Gastroesophageal sphincter (tissue), 4 donors: Measurements from ENCODE around the gene ST13. TPM values are rescaled to one million over a fixed set of nuclear protein-coding genes. Genes with fewer than 3 reads are reported as not detected.
"Not testable (repeated sequence)": the region's sequence is repeated elsewhere in the genome, so short reads cannot be mapped to it uniquely, and the experiment has no call there.

ENCODE experiments used
- ATAC-seq: fragments of 150-250 bp; one replicate; pipeline ENCODE4 v1.9.1; 2016; ENCODE audit warnings: mild to moderate bottlenecking, moderate library complexity
- H3K27ac ChIP-seq, 4 donors: fragments of 200-600 bp; sonication (generic) in 3 of 4; 1 replicate in 3 of 4; 2 replicates in 1 of 4; pipeline ENCODE4 v1.5.1; 2016 to 2019
- H3K27me3 ChIP-seq: fragments of 200-600 bp; sonication (generic); one replicate; pipeline ENCODE4 v1.5.1; 2019
- H3K36me3 ChIP-seq, 2 donors: fragments of 200-600 bp; sonication (generic); one replicate each; pipeline ENCODE4 v1.5.1; 2019; ENCODE audit warnings: control low read depth in 1 of 2
- H3K4me1 ChIP-seq, 3 donors: fragments of 200-600 bp; sonication (generic); 1 replicate in 2 of 3; 2 replicates in 1 of 3; pipeline ENCODE4 v1.5.1; 2016 to 2019; ENCODE audit warnings: control low read depth in 2 of 3
- H3K4me3 ChIP-seq, 2 donors: fragments of 200-600 bp; sonication (generic); one replicate each; pipeline ENCODE4 v1.5.1; 2019; ENCODE audit warnings: mild to moderate bottlenecking in 1 of 2, moderate library complexity in 1 of 2
- H3K9me3 ChIP-seq, 3 donors: fragments of 200-600 bp; sonication (generic); one replicate each; pipeline ENCODE4 v1.5.1; 2017 to 2019; ENCODE audit warnings: control low read depth in 2 of 3
- EP300 ChIP-seq: sonication (generic); formaldehyde crosslinking; IDR thresholded peaks from one replicate; pipeline ENCODE4 v1.6.1; 2017; ENCODE audit warnings: antibody characterized with exemption, mild to moderate bottlenecking
- POLR2A ChIP-seq, 2 donors: fragments of 450-650 bp; IDR thresholded peaks; one replicate each; pipeline ENCODE4 v1.6.1; 2017; ENCODE audit warnings: antibody characterized with exemption in 2 of 2, mild to moderate bottlenecking in 2 of 2, moderate library complexity in 1 of 2
- POLR2AphosphoS5 ChIP-seq: sonication (generic); formaldehyde crosslinking; IDR thresholded peaks from one replicate; pipeline ENCODE4 v1.6.1; 2017; ENCODE audit warnings: antibody characterized with exemption
- WGBS, 2 donors: methylation state at CpG; one replicate each; pipeline ENCODE4 v1.1.5; 2018; ENCODE audit warnings: low coverage in 1 of 2; 5-methylcytosine and 5-hydroxymethylcytosine counted together
- small RNA-seq, 4 donors: library from RNA; depleted of rRNA; stranded (forward); fragments of <200 nt; gene quantifications; one replicate each; pipeline ENCODE3, GENCODE V24; 2016
- total RNA-seq, 4 donors: library from RNA; depleted of rRNA; stranded (reverse); fragments of >200 nt; gene quantifications; one replicate each; pipeline ENCODE4 v1.1.0, GENCODE V29; 2016
- TF ChIP-seq, protein P1 (sequence below), 4 experiments: fragments of 200-600 bp in 2 of 4; fragments of 450-650 bp in 2 of 4; sonication (generic) in 1 of 4; IDR thresholded peaks; one replicate each; pipeline ENCODE4 v1.5.1; 2017 to 2019; ENCODE audit warnings: antibody characterized with exemption in 4 of 4, mild to moderate bottlenecking in 2 of 4, moderate library complexity in 2 of 4

Gene ST13
- total RNA-seq, 4 donors from 2014 or later, result 179 to 239 (median 211) TPM

DNA sequence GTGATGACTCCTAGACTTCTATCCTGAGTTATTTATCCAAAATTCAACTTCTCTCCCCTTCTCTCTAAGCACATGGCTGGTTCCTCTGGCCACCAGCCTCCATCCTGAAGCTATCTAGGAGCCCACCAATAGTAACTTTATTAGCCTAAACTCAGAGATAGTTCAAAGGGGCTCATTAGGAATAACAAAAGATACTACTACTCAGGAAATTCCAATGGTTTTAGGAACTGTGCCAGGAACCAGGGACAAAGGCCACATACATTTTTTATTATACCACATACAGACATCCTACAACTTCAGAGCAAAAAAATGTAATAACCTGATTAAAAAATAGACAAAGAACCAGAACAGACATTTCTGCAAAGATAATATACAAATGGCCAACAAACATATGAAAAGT lies 65.2 kb downstream of the ST13 start:
- no peaks in the 10 kb centered on the region for H3K9me3 ChIP-seq
- H3K4me1 ChIP-seq, result no peaks in the 10 kb centered on the region
- no peak for ATAC-seq
- H3K4me3 ChIP-seq, result no peak overlapping the region
- H3K27ac ChIP-seq, result no peak overlapping the region
- H3K27me3 ChIP-seq, result no peaks in the 10 kb centered on the region
- no peak for TF ChIP-seq POLR2A (IDR thresholded peaks at IDR 0.05)
- no peak for TF ChIP-seq POLR2AphosphoS5
- TF ChIP-seq, protein P1, sequence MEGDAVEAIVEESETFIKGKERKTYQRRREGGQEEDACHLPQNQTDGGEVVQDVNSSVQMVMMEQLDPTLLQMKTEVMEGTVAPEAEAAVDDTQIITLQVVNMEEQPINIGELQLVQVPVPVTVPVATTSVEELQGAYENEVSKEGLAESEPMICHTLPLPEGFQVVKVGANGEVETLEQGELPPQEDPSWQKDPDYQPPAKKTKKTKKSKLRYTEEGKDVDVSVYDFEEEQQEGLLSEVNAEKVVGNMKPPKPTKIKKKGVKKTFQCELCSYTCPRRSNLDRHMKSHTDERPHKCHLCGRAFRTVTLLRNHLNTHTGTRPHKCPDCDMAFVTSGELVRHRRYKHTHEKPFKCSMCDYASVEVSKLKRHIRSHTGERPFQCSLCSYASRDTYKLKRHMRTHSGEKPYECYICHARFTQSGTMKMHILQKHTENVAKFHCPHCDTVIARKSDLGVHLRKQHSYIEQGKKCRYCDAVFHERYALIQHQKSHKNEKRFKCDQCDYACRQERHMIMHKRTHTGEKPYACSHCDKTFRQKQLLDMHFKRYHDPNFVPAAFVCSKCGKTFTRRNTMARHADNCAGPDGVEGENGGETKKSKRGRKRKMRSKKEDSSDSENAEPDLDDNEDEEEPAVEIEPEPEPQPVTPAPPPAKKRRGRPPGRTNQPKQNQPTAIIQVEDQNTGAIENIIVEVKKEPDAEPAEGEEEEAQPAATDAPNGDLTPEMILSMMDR (IDR thresholded peaks at IDR 0.05), result no peak
- no peak for TF ChIP-seq EP300
- H3K36me3 ChIP-seq, result peaks cover 0 to 74% of the 10 kb centered on the region in 2 donors

- Histone ChIP-seq H3K27ac (no peak overlapping the region), H3K4me3 (no peak overlapping the region), H3K9me3 (no peaks in the 10 kb centered on the region), H3K36me3 (peaks cover 0 to 72% of the 10 kb centered on the region in 2 donors), H3K27me3 (no peaks in the 10 kb centered on the region), H3K4me1 (no peaks in the 10 kb centered on the region)
- WGBS, 2 donors, result 94% methylated on average over 3 of the region's 22 CpGs; no CpG with 5 or more reads in 1 of the 2 donors
- no peak for ATAC-seq
- TF ChIP-seq, protein P1 (IDR thresholded peaks at IDR 0.05), result no peak
- no peak for TF ChIP-seq POLR2AphosphoS5
- TF ChIP-seq EP300, result no peak
Observed at GRCh38 chr22:40789131-40789530, 67.3 kb downstream of the ST13 start.

GRCh38 chr22:40782521-40782920 lies 73.9 kb downstream of the ST13 start:
- TF ChIP-seq EP300, result no peak
- TF ChIP-seq POLR2A (IDR thresholded peaks at IDR 0.05), result no peak
- no peak for TF ChIP-seq POLR2AphosphoS5
- TF ChIP-seq, protein P1 (IDR thresholded peaks at IDR 0.05), result no peak
- Histone ChIP-seq H3K27me3 (no peaks in the 10 kb centered on the region), H3K9me3 (no peaks in the 10 kb centered on the region), H3K27ac (no peak overlapping the region), H3K4me1 (no peaks in the 10 kb centered on the region), H3K36me3 (peaks cover 0 to 45% of the 10 kb centered on the region in 2 donors), H3K4me3 (no peak overlapping the region)
- ATAC-seq, result no peak
- WGBS, 2 donors, result 86 to 88% methylated on average over 1 to 3 of the region's 3 CpGs

GRCh38 chr22:40781749-40782148 lies 74.7 kb downstream of the ST13 start:
- not testable (repeated sequence) for H3K4me3 ChIP-seq, H3K9me3 ChIP-seq, H3K4me1 ChIP-seq, H3K27ac ChIP-seq, H3K27me3 ChIP-seq, ATAC-seq
- peaks cover 0 to 46% of the 10 kb centered on the region in 2 donors for H3K36me3 ChIP-seq
- 92 to 96% methylated on average over 7 to 10 of the region's 14 CpGs for WGBS, 2 donors

Small RNAs within 50 kb of the gene (small RNA-seq; reads per million reads assigned to genes)
- 0 reads per million in 4 donors for gene JTBP1
- 0 reads per million in 4 donors for gene MIR4766

Other genes with a start within 250 kb of the ST13 start
- 10 to 100 TPM; 45.5 to 90.2 (median 78.3) TPM for gene MRTFA, start 219.9 kb downstream of the ST13 start, total RNA-seq
- under 1 TPM in 2 of 4 donors, not detected in 2; 0.27 to 0.40 TPM for gene MCHR1, start 177.2 kb downstream of the ST13 start, total RNA-seq
- gene SLC25A17, start 37.3 kb downstream of the ST13 start, total RNA-seq, result 10 to 100 TPM in 2 of 4 donors, 1 to 10 TPM in 2; 5.7 to 17.0 (median 12.2) TPM
- 10 to 100 TPM in 2 of 4 donors, 1 to 10 TPM in 2; 5.9 to 13.3 (median 10.4) TPM for gene XPNPEP3, start 509 bp upstream of the ST13 start, total RNA-seq
- not detected for gene DNAJB7, start 5.5 kb upstream of the ST13 start, total RNA-seq
- 10 to 100 TPM; 21.6 to 52.4 (median 38.8) TPM for gene RBX1, start 94.7 kb upstream of the ST13 start, total RNA-seq
- gene EP300, start 236.0 kb upstream of the ST13 start, total RNA-seq, result 100 to 1,000 TPM in 1 of 4 donors, 10 to 100 TPM in 3; 57.8 to 107 (median 79.2) TPM